GM18499 (cell line): ENCODE data around the gene CALY.
A peak's percentile ranks its signal among the peaks of the same experiment; 100 is the strongest.
"Not testable (repeated sequence)": the region's sequence is repeated elsewhere in the genome, so short reads cannot be mapped to it uniquely, and the experiment has no call there.

Experiments used
- ATAC-seq: cut with Tn5 transposase; IDR thresholded peaks from one replicate; pipeline ENCODE4 v1.9.1; 2021; ENCODE audit warnings: moderate number of reproducible peaks; ENCODE audit not compliant: insufficient read depth, unreplicated experiment

CALY gene

GRCh38 chr10:133336577-133337369 is at the start of gene CALY:
TSS of gene CALY (minus strand) at chr10:133336896. CDS start at chr10:133328989, 7,907 bp downstream.
- no peak for ATAC-seq

DNA sequence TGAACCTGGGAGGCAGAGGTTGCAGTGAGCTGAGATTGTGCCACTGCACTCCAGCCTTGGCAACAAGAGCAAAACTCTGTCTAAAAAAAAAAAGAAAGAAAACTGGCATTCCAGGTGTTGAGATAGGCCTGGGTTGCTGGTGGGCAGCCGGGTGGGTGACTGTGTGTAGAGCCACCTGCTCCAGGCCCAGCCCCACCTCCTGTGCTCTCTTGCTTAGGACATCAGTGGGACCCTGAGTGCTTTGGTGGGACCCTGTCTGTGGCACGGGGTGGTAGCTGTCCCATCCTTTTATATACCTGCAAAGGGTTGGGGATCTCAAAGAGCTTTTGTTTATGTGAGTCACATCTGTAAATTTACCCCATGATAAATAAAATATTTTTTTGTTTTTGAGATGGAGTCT is 48.5 kb upstream of the CALY start:
- no peak for ATAC-seq

DNA sequence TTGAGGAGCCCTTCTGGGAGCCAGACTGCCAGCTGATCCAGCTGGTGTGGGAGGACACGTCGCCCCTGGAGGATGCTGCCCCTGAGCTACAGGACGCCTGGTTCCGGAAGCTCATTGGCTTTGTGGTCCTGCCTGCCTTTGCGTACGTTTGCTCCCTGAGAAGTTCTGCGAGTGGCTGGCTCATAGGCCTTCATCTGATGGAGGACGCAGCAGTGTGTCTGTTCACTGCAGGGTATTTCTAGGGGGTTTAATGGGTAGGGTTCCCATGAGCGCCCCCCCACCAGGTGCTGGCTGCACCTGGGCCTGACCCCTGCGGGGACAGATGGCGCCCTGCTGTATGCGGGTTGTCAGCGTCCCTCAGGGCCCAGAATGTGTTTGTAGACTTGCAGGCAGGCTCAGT is 47.4 kb upstream of the CALY start:
- ATAC-seq, result no peak

DNA sequence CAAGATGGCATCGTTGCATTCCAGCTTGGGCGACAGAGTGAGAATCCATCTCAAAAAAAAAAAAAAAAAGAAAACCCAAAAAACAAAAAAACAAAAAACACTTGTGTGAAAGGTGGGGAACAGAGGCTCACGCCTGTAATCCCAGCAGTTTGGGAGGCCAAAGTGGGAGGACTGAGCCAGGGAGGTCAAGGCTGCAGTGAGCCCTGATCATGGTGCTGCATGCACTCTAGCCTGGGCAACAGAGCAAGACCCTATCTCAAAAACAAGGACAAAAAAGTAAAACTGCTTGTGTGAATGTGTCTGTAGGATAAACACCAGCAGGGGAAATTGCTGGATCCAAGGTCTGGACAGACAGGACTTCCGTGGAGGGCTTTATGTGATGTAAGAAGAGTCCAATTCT is 46.9 kb upstream of the CALY start:
- no peak for ATAC-seq

DNA sequence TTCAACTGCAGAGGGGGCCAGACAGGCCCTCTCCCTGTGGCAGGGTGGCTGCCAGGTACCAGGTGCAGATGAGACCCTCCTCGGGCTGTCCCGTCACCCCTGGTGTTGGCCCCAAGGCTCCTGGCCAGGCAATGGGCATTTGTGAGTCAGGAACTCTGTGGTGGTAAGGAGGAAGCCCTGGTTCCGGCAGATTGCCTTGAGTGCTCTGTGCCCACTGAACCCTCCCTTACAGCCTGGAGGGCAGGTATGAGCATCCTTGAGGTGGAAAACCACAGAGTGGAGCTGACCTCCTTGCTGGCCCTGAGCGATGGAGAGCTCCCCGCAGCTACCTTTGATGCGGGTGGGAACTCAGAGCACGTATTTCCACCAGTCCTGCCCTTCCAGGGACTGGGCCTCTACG is 44.3 kb upstream of the CALY start:
- no peak for ATAC-seq

DNA sequence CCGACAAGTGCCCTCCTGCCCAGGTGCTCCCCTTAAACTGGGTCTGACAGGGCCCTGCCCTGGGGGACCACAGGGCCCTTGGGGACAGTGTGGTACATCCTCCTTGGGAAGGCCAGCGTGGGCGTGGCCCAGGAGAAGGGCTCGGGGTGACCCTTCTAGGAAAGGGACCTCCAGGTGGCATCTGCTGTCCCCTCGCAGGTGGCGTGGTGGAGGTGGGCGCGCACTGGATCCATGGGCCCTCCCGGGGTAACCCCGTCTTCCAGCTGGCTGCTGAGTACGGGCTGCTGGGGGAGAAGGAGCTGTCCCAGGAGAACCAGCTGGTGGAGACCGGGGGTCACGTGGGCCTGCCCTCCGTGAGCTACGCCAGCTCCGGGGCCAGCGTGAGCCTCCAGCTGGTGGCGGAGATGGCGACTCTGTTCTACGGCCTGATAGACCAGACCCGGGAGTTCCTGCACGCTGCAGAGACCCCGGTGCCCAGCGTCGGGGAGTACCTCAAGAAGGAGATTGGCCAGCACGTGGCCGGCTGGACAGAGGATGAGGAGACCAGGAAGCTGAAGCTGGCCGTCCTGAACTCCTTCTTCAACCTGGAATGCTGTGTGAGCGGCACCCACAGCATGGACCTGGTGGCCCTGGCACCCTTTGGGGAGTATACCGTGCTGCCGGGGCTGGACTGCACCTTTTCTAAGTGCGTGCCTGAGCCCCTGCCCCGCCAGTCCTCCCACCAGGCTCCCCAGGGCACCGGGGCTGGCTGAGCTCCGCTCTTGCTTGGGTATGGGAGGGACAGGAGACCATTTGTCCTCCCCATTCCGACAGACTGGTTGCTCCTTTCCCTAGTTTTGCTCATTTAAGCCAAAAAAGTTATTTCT is 43.3 kb upstream of the CALY start:
- no peak for ATAC-seq

- ATAC-seq, result peak; percentile 38
Measured at GRCh38 chr10:133379152-133379800, 42.6 kb upstream of the CALY start, which contains the start of gene PAOX. TSS of gene PAOX (plus strand) at chr10:133379262. CDS start at chr10:133379317, 55 bp downstream.

GRCh38 chr10:133378251-133379096 is 41.8 kb upstream of the CALY start:
- ATAC-seq, result no peak

- no peak for ATAC-seq
Measured at GRCh38 chr10:133377818-133378250, 41.1 kb upstream of the CALY start.

GRCh38 chr10:133377025-133377817 is 40.5 kb upstream of the CALY start:
- no peak for ATAC-seq

DNA sequence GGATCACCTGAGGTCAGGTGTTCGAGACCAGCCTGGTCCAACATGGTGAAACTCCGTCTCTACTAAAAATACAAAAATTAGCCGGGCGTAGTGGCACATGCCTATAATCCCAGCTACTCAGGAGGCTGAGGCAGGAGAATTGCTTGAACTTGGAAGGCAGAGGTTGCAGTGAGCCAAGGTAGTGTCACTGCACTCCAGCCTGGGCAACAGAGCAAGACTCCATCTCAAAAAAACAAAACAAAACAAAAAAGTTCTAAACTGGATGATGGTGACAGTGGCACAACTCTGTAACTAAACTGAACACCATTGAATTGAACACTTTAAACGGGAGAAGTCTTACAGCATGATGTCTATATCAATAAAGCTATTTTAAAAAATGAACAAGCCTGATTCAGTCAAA is 39.5 kb upstream of the CALY start:
- ATAC-seq, result not testable (repeated sequence)

DNA sequence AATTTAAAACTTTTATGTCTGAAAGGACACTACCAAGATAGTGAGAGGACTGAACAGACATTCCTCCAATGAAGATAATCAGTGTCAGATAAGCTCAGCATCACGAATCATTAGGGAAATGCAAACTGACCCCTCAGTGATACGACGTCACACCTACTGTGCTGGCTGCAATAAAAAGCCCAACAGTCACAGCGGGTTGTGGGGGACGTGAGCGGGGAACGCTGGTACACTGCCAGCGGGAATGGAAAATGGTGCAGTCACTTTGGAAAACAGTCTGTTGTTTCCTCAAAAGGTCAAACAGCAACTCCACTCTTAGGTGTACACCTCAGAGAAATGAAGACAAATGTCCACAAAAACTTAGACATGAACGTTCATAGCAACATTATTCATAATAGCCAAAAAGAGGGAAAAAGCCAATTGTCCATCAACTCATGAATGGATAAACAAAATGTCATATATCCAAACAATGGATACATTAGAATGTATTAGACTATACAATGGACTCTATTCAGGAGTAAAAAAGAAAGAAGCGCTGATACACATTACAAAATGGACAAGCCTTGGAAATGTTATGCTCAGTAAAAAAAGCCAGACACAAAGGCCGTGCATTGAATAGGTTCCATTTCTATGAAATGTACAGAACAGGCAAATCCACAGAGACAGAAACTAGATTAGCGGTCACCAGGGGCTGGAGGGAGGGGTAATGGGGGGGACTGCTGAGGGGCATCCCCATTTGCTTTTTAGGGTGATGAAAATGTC is 38.8 kb upstream of the CALY start:
- no peak for ATAC-seq

- no peak for ATAC-seq
Measured at GRCh38 chr10:133373174-133374090, 36.7 kb upstream of the CALY start, which contains the start of gene ECHS1. TSS of gene ECHS1 (minus strand) at chr10:133373354. CDS start at chr10:133373333, 21 bp downstream.

DNA sequence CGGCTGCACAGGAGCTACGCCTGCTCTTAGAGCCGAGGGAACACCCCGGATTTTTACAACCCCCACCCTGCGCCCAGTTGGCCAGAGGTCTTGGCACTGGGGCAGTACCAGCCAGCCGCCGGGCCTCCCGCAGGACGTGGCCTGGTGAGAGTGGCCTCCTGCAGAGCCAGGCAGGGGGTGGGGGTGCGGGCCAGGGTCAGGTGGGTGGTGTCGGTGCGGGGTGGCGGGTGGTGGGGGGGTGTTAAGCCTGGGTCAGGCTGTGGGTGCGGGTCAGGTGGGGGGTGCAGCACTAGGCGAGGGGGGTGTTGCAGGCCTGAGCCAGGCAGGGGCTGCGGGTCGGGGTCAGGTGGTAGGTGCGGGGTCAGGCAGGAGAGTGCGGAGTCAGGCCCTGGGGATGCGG is 35.8 kb upstream of the CALY start:
- no peak for ATAC-seq

- ATAC-seq, result no peak
Measured at GRCh38 chr10:133370030-133370786, 33.5 kb upstream of the CALY start.

DNA sequence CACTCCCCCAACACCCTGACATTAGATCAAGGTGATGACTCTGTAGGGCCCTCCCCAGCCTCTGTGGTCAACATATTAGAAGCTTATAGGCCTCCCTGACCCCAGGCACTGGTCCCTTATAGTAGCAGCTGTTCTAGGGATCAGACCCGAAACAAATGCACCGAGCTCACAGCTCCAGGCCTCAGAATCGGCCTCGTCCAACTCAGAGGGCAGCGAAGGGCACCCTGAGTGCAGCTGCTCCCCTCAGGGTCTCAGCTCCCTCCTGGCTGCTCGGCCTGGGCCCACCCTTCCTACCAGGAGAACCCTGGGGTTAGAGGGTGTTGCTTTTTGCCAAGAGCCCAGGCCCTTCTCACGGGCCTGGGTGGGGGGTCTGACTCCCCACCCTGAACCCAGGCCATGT is 31.5 kb upstream of the CALY start:
- no peak for ATAC-seq

DNA sequence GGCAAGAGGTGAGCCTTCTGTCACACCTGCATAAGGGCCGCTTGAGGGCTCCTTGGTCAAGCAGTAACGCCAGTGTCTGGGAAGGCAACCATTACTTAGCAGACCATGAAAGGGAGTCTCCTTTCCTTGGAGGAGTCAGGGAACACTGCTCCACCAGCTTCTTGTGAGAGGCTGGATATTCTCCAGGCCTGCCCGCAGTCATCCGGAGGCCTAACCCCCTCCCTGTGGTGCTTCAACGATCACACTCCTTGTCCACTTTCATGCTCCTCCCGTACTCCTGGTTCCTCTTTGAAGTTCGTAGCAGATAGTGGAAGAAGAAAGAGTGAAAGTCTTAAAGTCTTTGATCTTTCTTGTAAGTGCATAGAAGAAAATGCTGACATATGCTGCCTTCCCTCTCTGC is 30.8 kb upstream of the CALY start:
- ATAC-seq, result not testable (repeated sequence)
